OCI-LY7 (cell line): ENCODE results near the gene IPCEF1. TPM values are rescaled to one million over a fixed set of nuclear protein-coding genes. Genes with fewer than 3 reads are reported as not detected.
"Not testable (repeated sequence)": the region's sequence is repeated elsewhere in the genome, so short reads cannot be mapped to it uniquely, and the experiment has no call there.

Experiments
- BruUV-seq: library from RNA; stranded (reverse); fragments of 400-500 nt; replicated peaks from 2 replicates; lab custom pipeline; 2021; lab: Mats Ljungman, UMichigan
- CTCF ChIA-PET: fragments of 300-600 bp; sonication (Branson Sonifier 250); formaldehyde crosslinking; loops from one replicate; lab custom pipeline; 2022; ENCODE audit warnings: antibody characterized with exemption; ENCODE audit not compliant: unreplicated experiment; lab: Charles Lee
- POLR2A ChIA-PET: fragments of 300-600 bp; sonication (Branson Sonifier 250); formaldehyde crosslinking; loops from one replicate; lab custom pipeline; 2022; ENCODE audit warnings: antibody characterized with exemption; lab: Charles Lee
- DNase-seq: peaks from one replicate; pipeline ENCODE4 v3.0.0-alpha.2; 2015; ENCODE audit warnings: low spot score
- H2AFZ ChIP-seq: fragments of 200-600 bp; sonication (generic), shearing (Covaris generic); 2 replicates; pipeline ENCODE4 v1.6.1; 2014; ENCODE audit warnings: mild to moderate bottlenecking, antibody characterized with exemption, low read length, moderate library complexity
- H3K27ac ChIP-seq: fragments of 200-600 bp; sonication (generic); 2 replicates; pipeline ENCODE4 v1.5.1; 2014; ENCODE audit warnings: mixed run types, low read depth, mild to moderate bottlenecking, moderate library complexity, low read length, inconsistent platforms; ENCODE audit not compliant: poor library complexity, severe bottlenecking
- H3K36me3 ChIP-seq: fragments of 200-600 bp; sonication (generic); 2 replicates; pipeline ENCODE4 v1.6.1; 2014; ENCODE audit warnings: mild to moderate bottlenecking, antibody characterized with exemption, low read length, moderate library complexity, mixed read lengths; ENCODE audit not compliant: insufficient read depth
- H3K4me1 ChIP-seq: fragments of 200-600 bp; sonication (generic); 2 replicates; pipeline ENCODE4 v1.5.1; 2014; ENCODE audit warnings: mild to moderate bottlenecking, low read length; ENCODE audit not compliant: insufficient read depth, poor library complexity, severe bottlenecking
- H3K4me2 ChIP-seq: fragments of 200-600 bp; sonication (generic); 2 replicates; pipeline ENCODE4 v1.6.1; 2014; ENCODE audit warnings: mild to moderate bottlenecking, low read length
- H3K4me3 ChIP-seq: fragments of 200-600 bp; sonication (generic); 2 replicates; pipeline ENCODE4 v1.5.1; 2014; ENCODE audit warnings: mild to moderate bottlenecking, low read depth, low read length; ENCODE audit not compliant: poor library complexity, severe bottlenecking
- H3K79me2 ChIP-seq: fragments of 200-600 bp; sonication (generic); 2 replicates; pipeline ENCODE4 v1.6.1; 2016; ENCODE audit warnings: low read depth, mild to moderate bottlenecking, low read length, moderate library complexity, mixed read lengths; ENCODE audit not compliant: insufficient read depth
- H3K9me2 ChIP-seq: fragments of 200-600 bp; sonication (generic); 2 replicates; pipeline ENCODE4 v1.6.1; 2016; ENCODE audit warnings: mild to moderate bottlenecking, low read length, mixed read lengths; ENCODE audit not compliant: insufficient read depth
- H3K9me3 ChIP-seq: fragments of 200-600 bp; sonication (generic); 2 replicates; pipeline ENCODE4 v1.6.1; 2014; ENCODE audit warnings: mild to moderate bottlenecking, mixed run types, low read length, mixed read lengths
- H4K20me1 ChIP-seq: fragments of 200-600 bp; sonication (generic); 2 replicates; pipeline ENCODE4 v1.6.1; 2014; ENCODE audit warnings: mild to moderate bottlenecking, antibody characterized with exemption, low read length, moderate library complexity, mixed read lengths; ENCODE audit not compliant: insufficient read depth
- EZH2phosphoT487 ChIP-seq: fragments of 200-600 bp; sonication (generic); IDR thresholded peaks from 2 replicates; pipeline ENCODE4 v1.6.1; 2018; ENCODE audit warnings: low read depth, borderline replicate concordance, mild to moderate bottlenecking, mixed run types, antibody characterized with exemption, low read length, moderate library complexity, mixed read lengths
- intact Hi-C: fragments of 100-400 bp; cut with micrococcal nuclease; formaldehyde crosslinking; loops from one replicate; pipeline ENCODE4 v1.10.0; 2022; ENCODE audit not compliant: unreplicated experiment
- total RNA-seq, 2 experiments: library from RNA; depleted of rRNA in 1 of 2; stranded (reverse); fragments of >200 nt in 1 of 2; shearing (Covaris generic) in 1 of 2; gene quantifications; 2 replicates each; pipeline ENCODE4 v1.2.3, GENCODE V29; 2014 to 2022
- TF ChIP-seq, protein P1 (sequence below): fragments of 200-600 bp; sonication (generic); conservative IDR thresholded peaks from 2 replicates; pipeline ENCODE4 v1.5.1; 2014; ENCODE audit warnings: mild to moderate bottlenecking, antibody characterized with exemption, low read length, moderate library complexity, mixed read lengths

Gene IPCEF1
- total RNA-seq, 2 experiments from 2014 or later = not detected

DNA sequence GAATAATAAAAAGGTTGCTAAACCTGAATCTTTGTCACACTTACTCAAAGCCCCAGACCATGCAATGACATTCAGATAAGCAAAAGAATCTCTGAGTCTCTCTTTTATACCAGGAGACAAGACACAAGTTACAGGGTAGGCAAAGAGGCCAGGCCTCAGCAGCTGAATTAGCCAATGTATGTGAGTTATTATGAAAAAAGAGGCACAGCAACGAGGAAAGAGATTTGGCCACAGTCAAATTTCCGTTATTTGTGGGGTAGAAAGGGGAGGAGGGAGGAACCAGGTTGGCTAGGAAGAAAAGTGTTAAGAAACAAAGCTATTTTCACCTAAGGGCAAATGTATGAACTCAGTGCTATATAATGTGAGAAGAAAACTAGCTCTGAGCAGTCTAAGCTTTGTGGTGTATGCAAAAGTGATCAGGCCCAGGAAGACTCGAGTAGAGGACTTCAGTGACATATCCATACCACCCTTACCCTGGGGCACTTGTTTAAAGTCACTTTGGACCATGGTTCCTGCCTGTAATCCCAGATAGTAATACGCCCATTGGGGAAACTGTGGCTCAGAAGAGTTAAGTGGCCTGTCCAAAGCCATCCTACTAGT is 19.1 kb downstream of the IPCEF1 start:
- DNase-seq = no peak

DNA sequence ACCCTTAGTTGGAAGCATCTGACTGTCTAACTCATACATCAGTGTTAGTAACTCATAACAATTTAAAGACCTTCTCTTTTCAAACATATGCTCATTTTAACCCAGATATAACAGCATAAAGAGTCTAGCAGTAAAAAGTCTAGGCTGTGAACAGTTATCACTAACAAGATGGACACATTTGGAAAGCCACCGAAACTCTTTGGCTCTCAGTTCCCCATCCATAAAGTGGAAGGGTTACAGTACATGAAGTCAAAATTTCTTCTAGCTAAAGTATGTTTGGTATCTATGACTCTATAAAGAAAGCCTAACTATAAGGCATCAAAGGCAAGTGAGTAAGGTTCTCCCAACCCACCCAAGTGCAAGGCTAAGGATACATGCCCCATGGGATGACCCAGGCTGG is 22.5 kb downstream of the IPCEF1 start:
- H4K20me1 ChIP-seq, intact Hi-C loops, CTCF ChIA-PET, BruUV-seq, POLR2A ChIA-PET, H2AFZ ChIP-seq, H3K4me2 ChIP-seq, H3K27ac ChIP-seq, H3K79me2 ChIP-seq, H3K4me3 ChIP-seq, H3K36me3 ChIP-seq, H3K4me1 ChIP-seq, DNase-seq, H3K9me2 ChIP-seq, H3K9me3 ChIP-seq: not testable (repeated sequence)

More for the DNA sequence above, 19.1 kb downstream of the IPCEF1 start:
- Histone ChIP-seq H4K20me1 (no peaks in the 10 kb centered on the region), H3K4me3 (no peak overlapping the region), H3K79me2 (no peaks in the 10 kb centered on the region), H3K36me3 (no peaks in the 10 kb centered on the region), H3K4me2 (no peak overlapping the region), H3K9me2 (no peaks in the 10 kb centered on the region), H3K9me3 (no peaks in the 10 kb centered on the region), H3K4me1 (no peaks in the 10 kb centered on the region), H3K27ac (no peak overlapping the region), H2AFZ (no peak overlapping the region)
- intact Hi-C loops = no loop called here
- BruUV-seq = no TSS peak
- TF ChIP-seq EZH2phosphoT487 = no peak
- TF ChIP-seq, protein P1, sequence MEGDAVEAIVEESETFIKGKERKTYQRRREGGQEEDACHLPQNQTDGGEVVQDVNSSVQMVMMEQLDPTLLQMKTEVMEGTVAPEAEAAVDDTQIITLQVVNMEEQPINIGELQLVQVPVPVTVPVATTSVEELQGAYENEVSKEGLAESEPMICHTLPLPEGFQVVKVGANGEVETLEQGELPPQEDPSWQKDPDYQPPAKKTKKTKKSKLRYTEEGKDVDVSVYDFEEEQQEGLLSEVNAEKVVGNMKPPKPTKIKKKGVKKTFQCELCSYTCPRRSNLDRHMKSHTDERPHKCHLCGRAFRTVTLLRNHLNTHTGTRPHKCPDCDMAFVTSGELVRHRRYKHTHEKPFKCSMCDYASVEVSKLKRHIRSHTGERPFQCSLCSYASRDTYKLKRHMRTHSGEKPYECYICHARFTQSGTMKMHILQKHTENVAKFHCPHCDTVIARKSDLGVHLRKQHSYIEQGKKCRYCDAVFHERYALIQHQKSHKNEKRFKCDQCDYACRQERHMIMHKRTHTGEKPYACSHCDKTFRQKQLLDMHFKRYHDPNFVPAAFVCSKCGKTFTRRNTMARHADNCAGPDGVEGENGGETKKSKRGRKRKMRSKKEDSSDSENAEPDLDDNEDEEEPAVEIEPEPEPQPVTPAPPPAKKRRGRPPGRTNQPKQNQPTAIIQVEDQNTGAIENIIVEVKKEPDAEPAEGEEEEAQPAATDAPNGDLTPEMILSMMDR = no peak
- POLR2A ChIA-PET = interaction anchor here (0.6 to 0.7 kb wide), 2 partner anchors 186 to 1176 kb away, joined by 3 read pairs; no protein-coding TSS in a partner anchor
- CTCF ChIA-PET = no interaction called here

DNA sequence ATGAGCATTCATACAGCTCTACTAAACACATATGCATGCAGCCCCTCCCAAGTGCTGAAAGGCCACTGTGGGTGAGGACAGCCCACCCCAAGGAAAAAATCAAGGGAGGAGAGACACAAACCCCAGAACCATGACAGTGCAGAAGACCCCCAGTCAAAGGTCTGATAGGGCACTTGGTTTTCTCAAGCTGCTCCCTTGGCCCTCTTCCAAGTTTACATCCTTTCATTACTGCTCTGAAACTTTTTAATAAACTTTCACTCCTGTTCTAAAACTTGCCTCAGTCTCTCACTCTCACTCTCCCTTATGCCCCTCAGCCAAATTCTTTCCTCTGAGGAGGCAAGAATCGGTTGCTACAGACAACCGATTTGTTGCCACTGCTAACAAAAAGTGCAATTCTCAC is 24.9 kb downstream of the IPCEF1 start:
- Histone ChIP-seq H4K20me1 (no peaks in the 10 kb centered on the region), H3K9me3 (no peaks in the 10 kb centered on the region), H3K9me2 (no peaks in the 10 kb centered on the region), H3K27ac (no peak overlapping the region), H3K4me3 (no peak overlapping the region), H3K4me2 (no peak overlapping the region), H2AFZ (no peak overlapping the region), H3K36me3 (no peaks in the 10 kb centered on the region), H3K4me1 (no peaks in the 10 kb centered on the region), H3K79me2 (no peaks in the 10 kb centered on the region)
- ChIA-PET CTCF (no interaction called here), POLR2A (no interaction called here)
- intact Hi-C loops = no loop called here
- TF ChIP-seq, protein P1 = no peak
- no peak for TF ChIP-seq EZH2phosphoT487
- no TSS peak for BruUV-seq
- DNase-seq = no peak
